ENCODE data around the gene PTGER1. TPM values are rescaled to one million over a fixed set of nuclear protein-coding genes. Genes with fewer than 3 reads are reported as not detected.

Gene PTGER1
- total RNA-seq, 2 donors from 2014 or later, result 3.6 TPM; not detected in 1

DNA sequence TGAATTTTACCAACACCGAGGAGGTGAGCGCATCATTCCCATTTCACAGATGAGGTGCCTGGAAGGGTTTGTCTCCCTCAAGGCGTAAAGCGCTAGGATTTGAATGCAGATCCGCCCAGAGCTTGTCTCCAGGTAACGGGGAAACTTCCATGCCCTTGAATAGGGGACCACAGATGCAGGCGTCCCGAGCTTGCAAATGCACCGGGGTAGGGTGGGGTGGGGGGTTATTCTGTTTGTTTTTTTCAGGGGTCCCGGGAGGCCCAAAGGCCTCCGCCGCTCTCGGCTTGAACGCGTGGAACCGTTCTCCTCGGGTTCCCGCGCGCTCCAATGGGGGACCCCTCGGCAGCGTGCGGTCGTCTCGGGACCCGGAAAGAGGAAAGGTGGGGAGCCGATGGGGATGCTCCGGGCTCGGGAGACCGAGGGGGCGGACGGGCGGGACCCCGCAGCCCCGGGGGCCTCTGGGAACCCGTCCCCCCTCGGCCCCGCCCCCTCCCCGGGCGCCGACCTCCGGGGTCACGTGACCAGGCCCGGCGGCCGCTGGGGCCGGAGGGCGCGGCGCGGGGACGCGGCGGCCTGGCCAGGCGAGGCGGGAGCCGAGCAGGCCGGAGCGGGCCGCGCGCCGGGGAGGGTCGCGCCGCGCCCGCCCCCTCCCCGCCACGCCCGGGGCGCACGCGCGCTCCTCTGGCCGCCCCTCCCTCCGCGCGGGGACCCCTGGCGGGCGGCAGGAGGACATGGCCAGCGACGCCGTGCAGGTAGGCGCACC is 42.2 kb downstream of the PTGER1 start, which contains the start of gene PKN1:
Gene PKN1 (plus strand): TSS at position 516 of the 763 bp plus-strand sequence. CDS start 216 bp downstream, at position 732.
- WGBS, 2 donors, result 3 to 50% methylated on average over 2 to 45 of the region's 85 CpGs
- DNase-seq (peak; percentile 38 to 65 (median 52)), ATAC-seq (peak; percentile 71)
- H3K4me3 ChIP-seq, result peak within 1 kb of the TSS; percentile 46 to 70
- peaks cover 32% of the 10 kb centered on the region for H3K4me1 ChIP-seq
- H3K27me3 ChIP-seq, result no peaks in the 10 kb centered on the region
- intact Hi-C loops (cut with DNase I), result no loop called here
- H3K36me3 ChIP-seq (replicated peaks in 1 of 2; ENCODE audit: insufficient read depth in 1 of 2, low read depth in 2 of 2), result no peaks in the 10 kb centered on the region
- TF ChIP-seq POLR2A (IDR thresholded peaks at IDR 0.05), result peak in 1 of 3 donors; percentile 15
- TF ChIP-seq, protein P1, sequence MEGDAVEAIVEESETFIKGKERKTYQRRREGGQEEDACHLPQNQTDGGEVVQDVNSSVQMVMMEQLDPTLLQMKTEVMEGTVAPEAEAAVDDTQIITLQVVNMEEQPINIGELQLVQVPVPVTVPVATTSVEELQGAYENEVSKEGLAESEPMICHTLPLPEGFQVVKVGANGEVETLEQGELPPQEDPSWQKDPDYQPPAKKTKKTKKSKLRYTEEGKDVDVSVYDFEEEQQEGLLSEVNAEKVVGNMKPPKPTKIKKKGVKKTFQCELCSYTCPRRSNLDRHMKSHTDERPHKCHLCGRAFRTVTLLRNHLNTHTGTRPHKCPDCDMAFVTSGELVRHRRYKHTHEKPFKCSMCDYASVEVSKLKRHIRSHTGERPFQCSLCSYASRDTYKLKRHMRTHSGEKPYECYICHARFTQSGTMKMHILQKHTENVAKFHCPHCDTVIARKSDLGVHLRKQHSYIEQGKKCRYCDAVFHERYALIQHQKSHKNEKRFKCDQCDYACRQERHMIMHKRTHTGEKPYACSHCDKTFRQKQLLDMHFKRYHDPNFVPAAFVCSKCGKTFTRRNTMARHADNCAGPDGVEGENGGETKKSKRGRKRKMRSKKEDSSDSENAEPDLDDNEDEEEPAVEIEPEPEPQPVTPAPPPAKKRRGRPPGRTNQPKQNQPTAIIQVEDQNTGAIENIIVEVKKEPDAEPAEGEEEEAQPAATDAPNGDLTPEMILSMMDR (IDR thresholded peaks at IDR 0.05), result peak in 2 of 7 experiments; percentile 25 to 28
- H3K27ac ChIP-seq, result peak within 1 kb of the TSS; percentile 43 to 79 (median 68)
- no peaks in the 10 kb centered on the region for H3K9me3 ChIP-seq

DNA sequence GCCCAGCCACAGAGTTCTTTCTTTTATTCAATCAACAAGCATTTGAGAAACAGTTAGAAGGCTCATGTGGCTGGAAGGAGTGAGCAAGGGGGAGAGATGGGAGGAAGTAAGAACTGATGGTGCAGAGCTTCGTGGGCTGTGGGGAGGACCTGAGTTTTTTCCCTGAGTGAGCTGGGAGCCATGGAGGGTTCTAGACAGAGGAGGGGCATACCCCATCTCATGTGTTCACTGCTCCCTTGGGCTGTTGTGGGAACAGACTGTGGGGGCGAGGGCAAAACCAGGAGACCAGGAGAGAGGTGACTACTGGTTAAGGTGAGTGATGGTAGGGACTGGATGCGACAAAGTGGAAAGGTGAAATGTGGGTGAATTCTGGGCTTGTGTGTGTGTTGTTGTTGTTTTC is 44.4 kb downstream of the PTGER1 start:
- ATAC-seq, result no peak
- no peaks in the 10 kb centered on the region for H3K9me3 ChIP-seq
- no peak overlapping the region for H3K27ac ChIP-seq
- H3K27me3 ChIP-seq, result no peaks in the 10 kb centered on the region
- TF ChIP-seq, protein P1 (IDR thresholded peaks at IDR 0.05), result no peak
- no peak for TF ChIP-seq POLR2A (IDR thresholded peaks at IDR 0.05)
- H3K36me3 ChIP-seq (replicated peaks in 1 of 2; ENCODE audit: insufficient read depth in 1 of 2, low read depth in 2 of 2), result no peaks in the 10 kb centered on the region
- H3K4me3 ChIP-seq, result no peak overlapping the region
- peaks cover 32% of the 10 kb centered on the region for H3K4me1 ChIP-seq
- no peak for DNase-seq
- intact Hi-C loops (cut with DNase I), result no loop called here
- WGBS, 2 donors, result 65 to 70% methylated on average over 3 of the region's 3 CpGs

DNA sequence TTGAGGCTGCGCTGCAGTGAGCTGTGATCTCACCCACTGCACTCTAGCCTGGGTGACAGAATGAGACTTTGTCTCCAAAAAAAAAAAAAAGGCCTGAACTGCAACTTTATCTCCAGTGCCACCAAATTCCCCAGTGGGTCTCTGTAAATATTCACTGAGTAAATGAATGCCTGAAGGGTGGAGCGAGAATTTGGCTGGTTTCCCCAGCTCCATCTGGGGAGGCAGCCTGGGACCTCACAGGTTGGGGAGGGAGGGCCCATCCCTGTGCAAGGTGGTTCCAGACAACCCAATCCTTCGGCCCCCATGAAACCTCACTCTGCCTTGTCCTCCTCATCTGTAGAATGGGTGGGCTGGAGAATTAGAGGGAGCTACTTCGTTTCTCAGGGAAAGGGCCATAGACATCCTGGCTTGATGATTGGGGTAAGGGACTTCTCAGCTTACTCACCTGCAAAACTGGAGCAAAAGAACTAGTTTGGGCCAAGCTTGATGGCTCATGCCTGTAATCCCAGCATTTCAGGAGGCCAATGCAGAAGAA is 46.2 kb downstream of the PTGER1 start:
- no peak for TF ChIP-seq POLR2A (IDR thresholded peaks at IDR 0.05)
- TF ChIP-seq, protein P1 (IDR thresholded peaks at IDR 0.05), result no peak
- Histone ChIP-seq H3K9me3 (no peaks in the 10 kb centered on the region), H3K27ac (no peak overlapping the region), H3K27me3 (no peaks in the 10 kb centered on the region), H3K36me3 (replicated peaks in 1 of 2; ENCODE audit: insufficient read depth in 1 of 2, low read depth in 2 of 2) (no peaks in the 10 kb centered on the region), H3K4me1 (peaks cover 18% of the 10 kb centered on the region), H3K4me3 (no peak overlapping the region)
- DNase-seq, result no peak
- intact Hi-C loops (cut with DNase I), result no loop called here
- no peak for ATAC-seq
- WGBS, 2 donors, result 50 to 56% methylated on average over 4 of the region's 4 CpGs

DNA sequence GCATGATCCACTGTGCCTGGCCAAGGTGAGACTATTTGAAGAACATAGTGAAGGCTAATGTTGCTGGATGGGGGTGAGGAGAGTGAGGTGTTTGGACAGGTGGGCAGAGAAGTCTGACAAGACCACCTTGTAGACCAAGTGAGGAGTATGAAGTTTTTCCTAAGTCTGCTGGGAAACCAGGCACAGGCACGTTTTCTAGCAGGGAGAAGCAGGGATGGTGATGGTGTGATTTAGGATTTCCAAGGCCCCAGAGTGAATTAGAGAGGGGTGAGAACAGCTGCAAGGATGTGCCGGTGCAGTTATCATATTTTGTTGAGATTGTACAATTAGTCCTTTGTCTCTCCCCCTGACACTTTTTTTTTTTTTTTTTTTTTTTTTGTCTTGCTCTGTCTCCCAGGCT is 47.7 kb downstream of the PTGER1 start:
- Histone ChIP-seq H3K4me1 (peaks cover 10% of the 10 kb centered on the region), H3K36me3 (replicated peaks in 1 of 2; ENCODE audit: insufficient read depth in 1 of 2, low read depth in 2 of 2) (no peaks in the 10 kb centered on the region), H3K27ac (no peak overlapping the region), H3K4me3 (no peak overlapping the region), H3K9me3 (no peaks in the 10 kb centered on the region), H3K27me3 (no peaks in the 10 kb centered on the region)
- DNase-seq (no peak), ATAC-seq (no peak)
- WGBS, 2 donors, result 58 to 66% methylated on average over 2 of the region's 2 CpGs
- intact Hi-C loops (cut with DNase I), result no loop called here
- TF ChIP-seq, protein P1 (IDR thresholded peaks at IDR 0.05), result no peak
- no peak for TF ChIP-seq POLR2A (IDR thresholded peaks at IDR 0.05)
